Astrocyte (in vitro differentiated cells and primary cell): ENCODE measurements around the gene PYGO2. TPM values are rescaled to one million over a fixed set of nuclear protein-coding genes. Genes with fewer than 3 reads are reported as not detected.
A peak's percentile ranks its signal among the peaks of the same experiment; 100 is the strongest.

Source experiments
- DNase-seq: peaks from one replicate; pipeline ENCODE4 v3.0.0-alpha.2; 2010; ENCODE audit warnings: low read depth
- FAIRE-seq: peaks from 2 replicates; lab custom pipeline; 2011; peaks lifted over from hg19 to GRCh38; lab: Jason Lieb, UNC
- H2AFZ ChIP-seq: 2 replicates; pipeline ENCODE4 v1.6.0; 2012; ENCODE audit warnings: low read depth, low read length, inconsistent platforms
- H3K27ac ChIP-seq: 2 replicates; pipeline ENCODE4 v1.5.1; 2011; ENCODE audit warnings: low read depth, low read length, inconsistent platforms
- H3K27me3 ChIP-seq: 2 replicates; pipeline ENCODE4 v1.6.0; 2011; ENCODE audit warnings: low read length, inconsistent platforms; ENCODE audit not compliant: insufficient read depth
- H3K36me3 ChIP-seq: 2 replicates; pipeline ENCODE4 v1.5.1; 2011; ENCODE audit warnings: low read length, inconsistent platforms; ENCODE audit not compliant: insufficient read depth
- H3K4me1 ChIP-seq: 2 replicates; pipeline ENCODE4 v1.5.1; 2011; ENCODE audit warnings: low read length, inconsistent platforms; ENCODE audit not compliant: insufficient read depth
- H3K4me2 ChIP-seq: 2 replicates; pipeline ENCODE4 v1.6.0; 2012; ENCODE audit warnings: low read length, inconsistent platforms
- H3K4me3 ChIP-seq: 2 replicates; pipeline ENCODE4 v1.5.1; 2011; ENCODE audit warnings: low read depth, mild to moderate bottlenecking, low read length, inconsistent platforms; ENCODE audit not compliant: insufficient read depth
- H3K79me2 ChIP-seq: 2 replicates; pipeline ENCODE4 v1.6.0; 2012; ENCODE audit warnings: mild to moderate bottlenecking, low read length, inconsistent platforms; ENCODE audit not compliant: insufficient read depth
- H3K9ac ChIP-seq: 2 replicates; pipeline ENCODE4 v1.6.0; 2012; ENCODE audit warnings: mild to moderate bottlenecking, low read length, inconsistent platforms
- H3K9me3 ChIP-seq: 2 replicates; pipeline ENCODE4 v1.5.1; 2012; ENCODE audit warnings: low read depth, mild to moderate bottlenecking, low read length, inconsistent platforms; ENCODE audit not compliant: insufficient read depth
- H4K20me1 ChIP-seq: 2 replicates; pipeline ENCODE4 v1.6.0; 2012; ENCODE audit warnings: low read length, inconsistent platforms; ENCODE audit not compliant: insufficient read depth
- H3K27ac Mint-ChIP-seq: one replicate; pipeline ENCODE4 v1.8.0; 2021; ENCODE audit warnings: mild to moderate bottlenecking, mixed read lengths; ENCODE audit not compliant: unreplicated experiment
- H3K27me3 Mint-ChIP-seq: one replicate; pipeline ENCODE4 v1.8.0; 2021; ENCODE audit warnings: low read depth, mixed read lengths; ENCODE audit not compliant: unreplicated experiment
- H3K36me3 Mint-ChIP-seq: one replicate; pipeline ENCODE4 v1.8.0; 2021; ENCODE audit warnings: low read depth, mixed read lengths; ENCODE audit not compliant: unreplicated experiment
- H3K4me1 Mint-ChIP-seq: one replicate; pipeline ENCODE4 v1.8.0; 2021; ENCODE audit warnings: low read depth, mixed read lengths; ENCODE audit not compliant: unreplicated experiment
- H3K4me3 Mint-ChIP-seq: one replicate; pipeline ENCODE4 v1.8.0; 2021; ENCODE audit warnings: mild to moderate bottlenecking, moderate library complexity, mixed read lengths; ENCODE audit not compliant: unreplicated experiment
- H3K9me3 Mint-ChIP-seq: one replicate; pipeline ENCODE4 v1.8.0; 2021; ENCODE audit warnings: mild to moderate bottlenecking, mixed read lengths; ENCODE audit not compliant: unreplicated experiment
- EZH2 ChIP-seq: IDR thresholded peaks from 2 replicates; pipeline ENCODE4 v1.6.1; 2012; ENCODE audit warnings: mild to moderate bottlenecking, low read length, inconsistent platforms; ENCODE audit not compliant: insufficient read depth
- total RNA-seq: library from RNA; stranded (reverse); gene quantifications from 2 replicates; pipeline ENCODE4 v1.2.1, GENCODE V29; 2021
- TF ChIP-seq, protein P1 (sequence below): IDR thresholded peaks from 2 replicates; pipeline ENCODE4 v1.5.1; 2011; ENCODE audit warnings: low read depth, mild to moderate bottlenecking, inconsistent platforms, low read length, moderate library complexity; ENCODE audit not compliant: insufficient read depth

Gene PYGO2
- total RNA-seq, 1 donor from 2014 or later = 21.8 TPM

DNA sequence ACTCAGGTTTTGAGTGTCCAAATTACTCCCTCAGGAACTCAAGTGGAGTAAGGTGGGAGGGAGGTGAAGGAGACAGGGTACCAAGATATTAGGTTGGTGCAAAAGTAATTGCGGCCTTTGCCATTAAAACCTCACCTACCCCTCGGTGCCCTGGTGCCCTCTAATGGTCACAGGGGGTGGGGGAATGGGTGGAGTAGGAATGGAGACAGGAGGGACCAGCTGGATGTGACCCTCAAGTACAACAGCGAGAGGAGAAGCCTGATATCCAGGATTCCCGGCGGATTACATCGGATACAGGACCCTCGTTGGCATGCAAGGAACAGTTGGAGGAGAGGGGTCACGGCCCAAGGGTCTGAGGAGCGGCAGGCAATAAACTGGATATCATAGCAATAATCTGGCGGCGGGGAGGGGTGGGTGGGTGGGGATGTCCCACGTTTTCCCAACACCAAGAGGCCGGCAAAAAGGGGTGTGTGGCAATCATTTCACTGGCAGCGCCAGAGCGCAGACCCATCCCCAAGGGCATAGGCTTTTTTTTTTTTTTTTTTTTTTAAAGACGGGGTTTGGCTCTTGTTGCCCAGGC lies 36.7 kb upstream of the PYGO2 start:
- H3K4me2 ChIP-seq = no peak overlapping the region
- H3K9me3 Mint-ChIP-seq = no peaks in the 10 kb centered on the region
- no peak for FAIRE-seq

DNA sequence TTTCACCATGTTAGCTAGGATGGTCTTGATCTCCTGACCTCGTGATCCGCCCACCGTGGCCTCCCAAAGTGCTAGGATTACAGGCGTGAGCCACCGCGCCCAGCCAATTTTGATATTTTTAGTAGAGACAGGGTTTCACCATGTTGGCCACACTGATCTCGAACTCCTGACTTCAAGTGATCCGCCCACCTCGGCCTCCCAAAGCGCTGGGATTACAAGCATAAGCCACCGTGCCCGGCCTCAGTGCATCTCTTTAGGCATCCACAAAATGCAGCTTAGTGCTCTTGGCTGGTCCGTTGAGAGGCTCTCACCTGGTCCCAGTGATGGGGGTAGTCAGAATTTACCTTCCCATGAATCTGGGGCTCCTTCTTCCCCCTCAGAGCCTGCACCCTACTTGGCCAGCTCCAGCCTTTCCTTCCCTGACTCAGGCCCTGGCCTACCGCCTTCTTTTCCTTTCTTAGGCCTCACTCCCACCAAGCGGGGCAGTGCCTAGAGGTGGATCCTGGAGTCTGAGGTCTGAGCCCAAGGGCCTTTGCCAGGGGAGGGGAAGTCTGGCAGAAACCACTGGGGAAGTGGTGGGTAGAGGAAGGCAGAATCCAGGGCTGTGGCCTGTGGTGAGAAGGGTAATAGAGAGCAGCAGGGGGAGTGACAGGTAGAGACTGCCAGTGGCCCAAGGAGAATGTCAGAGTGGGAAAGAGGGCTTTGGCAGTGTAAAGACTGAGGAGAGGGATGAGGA lies 35.6 kb upstream of the PYGO2 start:
- DNase-seq (no peak), FAIRE-seq (no peak)
- peaks cover 2% of the 10 kb centered on the region for H3K36me3 Mint-ChIP-seq
- no peaks in the 10 kb centered on the region for H3K36me3 ChIP-seq
- no peak overlapping the region for H3K4me3 ChIP-seq
- H3K9me3 ChIP-seq = no peaks in the 10 kb centered on the region
- H4K20me1 ChIP-seq = no peaks in the 10 kb centered on the region
- H3K9me3 Mint-ChIP-seq = no peaks in the 10 kb centered on the region
- TF ChIP-seq, protein P1, sequence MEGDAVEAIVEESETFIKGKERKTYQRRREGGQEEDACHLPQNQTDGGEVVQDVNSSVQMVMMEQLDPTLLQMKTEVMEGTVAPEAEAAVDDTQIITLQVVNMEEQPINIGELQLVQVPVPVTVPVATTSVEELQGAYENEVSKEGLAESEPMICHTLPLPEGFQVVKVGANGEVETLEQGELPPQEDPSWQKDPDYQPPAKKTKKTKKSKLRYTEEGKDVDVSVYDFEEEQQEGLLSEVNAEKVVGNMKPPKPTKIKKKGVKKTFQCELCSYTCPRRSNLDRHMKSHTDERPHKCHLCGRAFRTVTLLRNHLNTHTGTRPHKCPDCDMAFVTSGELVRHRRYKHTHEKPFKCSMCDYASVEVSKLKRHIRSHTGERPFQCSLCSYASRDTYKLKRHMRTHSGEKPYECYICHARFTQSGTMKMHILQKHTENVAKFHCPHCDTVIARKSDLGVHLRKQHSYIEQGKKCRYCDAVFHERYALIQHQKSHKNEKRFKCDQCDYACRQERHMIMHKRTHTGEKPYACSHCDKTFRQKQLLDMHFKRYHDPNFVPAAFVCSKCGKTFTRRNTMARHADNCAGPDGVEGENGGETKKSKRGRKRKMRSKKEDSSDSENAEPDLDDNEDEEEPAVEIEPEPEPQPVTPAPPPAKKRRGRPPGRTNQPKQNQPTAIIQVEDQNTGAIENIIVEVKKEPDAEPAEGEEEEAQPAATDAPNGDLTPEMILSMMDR = no peak
- TF ChIP-seq EZH2 = no peak
- no peaks in the 10 kb centered on the region for H3K27me3 Mint-ChIP-seq
- no peaks in the 10 kb centered on the region for H3K79me2 ChIP-seq
- no peak overlapping the region for H3K4me3 Mint-ChIP-seq
- no peak overlapping the region for H3K4me2 ChIP-seq
- peaks cover 20% of the 10 kb centered on the region for H3K4me1 ChIP-seq
- H3K9ac ChIP-seq = no peak overlapping the region
- H3K27ac Mint-ChIP-seq = no peak overlapping the region
- no peak overlapping the region for H2AFZ ChIP-seq
- H3K27me3 ChIP-seq = no peaks in the 10 kb centered on the region
- peaks cover 32% of the 10 kb centered on the region for H3K4me1 Mint-ChIP-seq
- H3K27ac ChIP-seq = no peak overlapping the region

More for the DNA sequence above, 36.7 kb upstream of the PYGO2 start:
- Histone ChIP-seq H3K9ac (no peak overlapping the region), H3K4me1 (peaks cover 20% of the 10 kb centered on the region), H2AFZ (no peak overlapping the region), H3K9me3 (no peaks in the 10 kb centered on the region), H3K27me3 (no peaks in the 10 kb centered on the region), H3K36me3 (no peaks in the 10 kb centered on the region), H3K4me3 (no peak overlapping the region), H3K79me2 (peaks cover 6% of the 10 kb centered on the region), H3K27ac (no peak overlapping the region), H4K20me1 (no peaks in the 10 kb centered on the region)
- peak overlapping the region; percentile 1 for H3K4me3 Mint-ChIP-seq
- no peaks in the 10 kb centered on the region for H3K36me3 Mint-ChIP-seq
- DNase-seq = no peak
- peaks cover 23% of the 10 kb centered on the region for H3K4me1 Mint-ChIP-seq
- TF ChIP-seq EZH2 = no peak
- TF ChIP-seq, protein P1 = no peak
- peak overlapping the region; percentile 79 for H3K27ac Mint-ChIP-seq
- H3K27me3 Mint-ChIP-seq = no peaks in the 10 kb centered on the region
